Body of pancreas (tissue), 4 donors: ENCODE data around the gene FGD3. TPM values are rescaled to one million over a fixed set of nuclear protein-coding genes. Genes with fewer than 3 reads are reported as not detected.

Experiments used
- ATAC-seq: fragments of 150-250 bp; one replicate; pipeline ENCODE4 v1.9.1; 2016
- DNase-seq, 4 donors: peaks; one replicate each; pipeline ENCODE4 v3.0.0-alpha.2; 2019
- H3K27ac ChIP-seq, 4 donors: fragments of 200-600 bp; sonication (generic); 1 replicate in 3 of 4; 2 replicates in 1 of 4; pipeline versions ENCODE4 v1.5.1 to v1.6.1; 2016 to 2019; ENCODE audit warnings: mild to moderate bottlenecking in 1 of 4, mixed read lengths in 1 of 4, moderate library complexity in 1 of 4
- H3K27me3 ChIP-seq, 2 donors: fragments of 200-600 bp; sonication (generic); one replicate each; pipeline ENCODE4 v1.6.0; 2016; ENCODE audit warnings: mild to moderate bottlenecking in 1 of 2
- H3K36me3 ChIP-seq, 2 donors: fragments of 200-600 bp; sonication (generic); replicated peaks in 1 of 2; 2 replicates each; pipeline ENCODE4 v1.5.1; 2016; ENCODE audit warnings: low read depth in 2 of 2; ENCODE audit not compliant: insufficient read depth in 1 of 2
- H3K4me1 ChIP-seq: fragments of 200-600 bp; sonication (generic); one replicate; pipeline ENCODE4 v1.6.0; 2016
- H3K4me3 ChIP-seq, 2 donors: fragments of 200-600 bp; sonication (generic); 1 replicate in 1 of 2; 2 replicates in 1 of 2; pipeline ENCODE4 v1.5.1; 2016 to 2019
- H3K9me3 ChIP-seq, 3 donors: fragments of 200-600 bp; sonication (generic); 1 replicate in 2 of 3; 2 replicates in 1 of 3; pipeline ENCODE4 v1.5.1; 2016
- CTCF ChIP-seq, 7 experiments: fragments of 450-650 bp in 4 of 7; fragments of 200-600 bp in 3 of 7; sonication (generic) in 3 of 7; IDR thresholded peaks; one replicate each; pipeline ENCODE4 v1.5.1; 2016 to 2019; ENCODE audit warnings: antibody characterized with exemption in 7 of 7
- POLR2A ChIP-seq, 3 donors: fragments of 450-650 bp; IDR thresholded peaks; one replicate each; pipeline ENCODE4 v1.6.1; 2016; ENCODE audit warnings: antibody characterized with exemption in 3 of 3, mild to moderate bottlenecking in 2 of 3
- WGBS, 2 donors: methylation state at CpG; one replicate each; pipeline ENCODE4 v1.1.5; 2017; 5-methylcytosine and 5-hydroxymethylcytosine counted together
- intact Hi-C: fragments of 100-400 bp; cut with DNase I; formaldehyde crosslinking; loops from one replicate; pipeline ENCODE4 v1.15.1; 2023
- total RNA-seq, 2 donors: library from RNA; depleted of rRNA; stranded (reverse); fragments of >200 nt; gene quantifications; one replicate each; pipeline ENCODE4 v1.1.0, GENCODE V29; 2016

FGD3 gene
- total RNA-seq, 2 donors from 2014 or later = 12.2 to 13.2 TPM

DNA sequence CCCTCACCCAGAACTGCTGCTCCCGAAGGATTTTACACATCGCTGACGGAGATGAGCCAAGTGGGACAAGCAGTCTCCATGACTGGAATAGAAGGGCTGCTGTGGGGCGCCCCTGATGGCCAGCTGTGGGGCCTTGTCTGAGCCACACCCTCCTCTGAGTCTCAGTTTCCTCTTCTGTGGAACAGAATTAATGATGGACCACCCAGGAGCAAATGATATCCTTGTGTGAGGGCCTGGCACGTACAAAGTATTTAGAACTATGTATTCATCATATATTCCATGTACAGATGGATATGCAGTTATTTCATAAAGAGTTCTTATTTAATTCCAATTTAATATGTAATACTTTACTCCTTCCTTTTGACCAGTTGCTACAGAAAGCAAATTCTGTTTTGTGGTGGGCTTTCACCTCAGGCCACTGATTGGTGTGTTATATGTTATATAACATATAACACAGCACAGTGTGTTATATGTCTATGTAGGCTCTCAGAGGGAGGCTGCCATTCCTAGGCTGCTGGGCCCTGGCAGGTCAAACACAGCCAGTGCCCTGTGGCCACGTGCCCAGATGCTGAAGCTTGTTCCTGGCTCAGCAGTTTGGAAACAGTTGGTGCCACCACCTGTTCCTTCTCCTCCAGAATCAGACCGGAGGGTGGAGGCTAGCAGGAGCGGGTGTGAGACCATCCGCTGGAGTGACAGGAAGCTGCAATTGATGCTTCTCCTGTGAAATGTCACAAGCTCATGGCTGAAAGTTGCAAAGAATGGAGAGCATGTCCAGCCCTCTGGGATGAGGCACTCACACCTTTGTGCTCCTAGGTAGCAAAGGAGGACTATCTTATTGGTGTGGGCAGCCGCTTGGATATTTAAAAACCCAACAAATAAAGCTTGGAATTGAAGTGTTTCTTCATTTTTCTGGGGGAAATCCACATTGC is 4.4 kb upstream of the FGD3 start:
- WGBS, 2 donors = 60 to 70% methylated on average over 3 to 10 of the region's 10 CpGs
- H3K36me3 ChIP-seq = no peaks in the 10 kb centered on the region
- no peaks in the 10 kb centered on the region for H3K9me3 ChIP-seq
- H3K27ac ChIP-seq = no peak overlapping the region
- intact Hi-C loops = no loop called here
- no peak for ATAC-seq
- H3K27me3 ChIP-seq = peaks cover 0 to 5% of the 10 kb centered on the region in 2 donors
- TF ChIP-seq CTCF (IDR thresholded peaks at IDR 0.05) (no peak), POLR2A (IDR thresholded peaks at IDR 0.05) (no peak)
- H3K4me1 ChIP-seq = peaks cover 10% of the 10 kb centered on the region
- no peak overlapping the region for H3K4me3 ChIP-seq
- DNase-seq = peak in 2 of 4 donors; percentile 29 to 52

- no peaks in the 10 kb centered on the region for H3K9me3 ChIP-seq
- ATAC-seq (no peak), DNase-seq (no peak)
- peaks cover 0 to 7% of the 10 kb centered on the region in 2 donors for H3K27me3 ChIP-seq
- no peak overlapping the region for H3K4me3 ChIP-seq
- TF ChIP-seq POLR2A (IDR thresholded peaks at IDR 0.05) = no peak
- TF ChIP-seq CTCF (IDR thresholded peaks at IDR 0.05) = no peak
- H3K27ac ChIP-seq = no peak overlapping the region
- peaks cover 10% of the 10 kb centered on the region for H3K4me1 ChIP-seq
- intact Hi-C loops = no loop called here
- WGBS, 2 donors = 94% methylated on average over 6 to 8 of the region's 8 CpGs
- H3K36me3 ChIP-seq = no peaks in the 10 kb centered on the region
These were observed 2.4 kb upstream of the FGD3 start for GRCh38 chr9:92944921-92945320.

GRCh38 chr9:92945796-92946195 is 1.5 kb upstream of the FGD3 start:
- intact Hi-C loops = no loop called here
- no peak for DNase-seq
- H3K27me3 ChIP-seq = peaks cover 0 to 7% of the 10 kb centered on the region in 2 donors
- no peaks in the 10 kb centered on the region for H3K36me3 ChIP-seq
- TF ChIP-seq CTCF (IDR thresholded peaks at IDR 0.05) = no peak
- TF ChIP-seq POLR2A (IDR thresholded peaks at IDR 0.05) = no peak
- no peak for ATAC-seq
- H3K4me1 ChIP-seq = peaks cover 10% of the 10 kb centered on the region
- WGBS, 2 donors = 90 to 95% methylated on average over 8 of the region's 8 CpGs
- no peaks in the 10 kb centered on the region for H3K9me3 ChIP-seq
- no peak overlapping the region for H3K27ac ChIP-seq
- no peak overlapping the region for H3K4me3 ChIP-seq

DNA sequence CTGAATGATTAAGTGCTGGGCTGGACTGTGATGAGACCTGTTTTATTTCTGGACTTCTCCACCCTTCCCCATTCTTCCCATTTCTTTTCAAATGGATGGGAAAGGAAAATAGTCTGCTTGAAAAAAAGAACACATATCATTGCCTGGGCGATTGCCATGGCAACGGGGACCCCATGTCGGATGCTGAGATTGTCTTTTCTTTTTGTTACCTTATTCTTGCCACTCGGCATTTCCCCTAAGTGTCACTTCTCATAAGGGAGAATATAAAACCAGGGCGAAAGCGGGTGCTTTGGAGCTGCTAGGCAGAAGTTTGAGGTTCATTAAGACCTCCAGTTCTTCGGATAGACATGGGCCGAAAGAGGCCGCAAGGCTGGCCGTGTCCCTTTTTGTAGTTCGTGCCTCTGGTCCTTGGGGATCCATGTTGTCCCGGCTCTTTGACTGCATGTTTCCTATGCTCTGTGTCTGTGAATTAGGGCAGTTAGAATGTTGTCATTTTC is 763 bp downstream of the FGD3 start:
- ATAC-seq (no peak), DNase-seq (no peak)
- 67 to 69% methylated on average over 12 of the region's 12 CpGs for WGBS, 2 donors
- TF ChIP-seq CTCF (IDR thresholded peaks at IDR 0.05) = no peak
- no peak for TF ChIP-seq POLR2A (IDR thresholded peaks at IDR 0.05)
- Histone ChIP-seq H3K27ac (no peak overlapping the region), H3K36me3 (no peaks in the 10 kb centered on the region), H3K4me1 (peaks cover 10% of the 10 kb centered on the region), H3K4me3 (no peak overlapping the region), H3K9me3 (no peaks in the 10 kb centered on the region), H3K27me3 (peaks cover 0 to 7% of the 10 kb centered on the region in 2 donors)
- intact Hi-C loops = no loop called here
